ENCODE results near the gene CDC25C.

CDC25C gene

GRCh38 chr5:138238034-138238433, 93.6 kb downstream of the CDC25C start:
- H3K4me3 ChIP-seq (ENCODE audit: low read depth, low read length), result no peak overlapping the region
- ChIA-PET POLR2A (no interaction called here), CTCF (interaction anchor here (3.6 kb wide), 1 partner anchor 15 kb away, joined by 27 read pairs; no protein-coding TSS in a partner anchor)
- no peak for TF ChIP-seq CTCF (IDR thresholded peaks at IDR 0.05; ENCODE audit: insufficient read depth, low read length, missing control alignments)
- no peak for DNase-seq (ENCODE audit: low read depth, low spot score)
